Glomerular endothelial cell (primary cell): ENCODE data around the gene DMRTB1. TPM values are rescaled to one million over a fixed set of nuclear protein-coding genes. Genes with fewer than 3 reads are reported as not detected.
"Not testable (repeated sequence)": the region's sequence is repeated elsewhere in the genome, so short reads cannot be mapped to it uniquely, and the experiment has no call there.

Experiments
- DNase-seq: peaks from one replicate; pipeline ENCODE4 v3.0.0-alpha.2; 2011; ENCODE audit warnings: low read depth, low spot score; ENCODE audit errors: extremely low read depth
- total RNA-seq: library from RNA; depleted of rRNA; stranded (reverse); fragments of >200 nt; gene quantifications from 2 replicates; pipeline ENCODE4 v1.2.3, GENCODE V29; 2015

The DMRTB1 gene
- total RNA-seq, 1 donor from 2014 or later: not detected

- not testable (repeated sequence) for DNase-seq
Observed at GRCh38 chr1:53434405-53435007, 24.7 kb upstream of the DMRTB1 start.

- DNase-seq: no peak
Observed at GRCh38 chr1:53435151-53435550, 24.0 kb upstream of the DMRTB1 start.

GRCh38 chr1:53438427-53439336 lies 20.5 kb upstream of the DMRTB1 start:
- no peak for DNase-seq

- DNase-seq: no peak
Observed at GRCh38 chr1:53439337-53440207, 19.6 kb upstream of the DMRTB1 start.

- no peak for DNase-seq
Observed at GRCh38 chr1:53440633-53441032, 18.6 kb upstream of the DMRTB1 start.

- no peak for DNase-seq
Observed at GRCh38 chr1:53442299-53442698, 16.9 kb upstream of the DMRTB1 start.

GRCh38 chr1:53446051-53446450 lies 13.1 kb upstream of the DMRTB1 start:
- no peak for DNase-seq

GRCh38 chr1:53447413-53447812 lies 11.8 kb upstream of the DMRTB1 start:
- no peak for DNase-seq

GRCh38 chr1:53448241-53448841 lies 10.9 kb upstream of the DMRTB1 start:
- no peak for DNase-seq

GRCh38 chr1:53449021-53449420 lies 10.2 kb upstream of the DMRTB1 start:
- no peak for DNase-seq

GRCh38 chr1:53449693-53450092 lies 9.5 kb upstream of the DMRTB1 start:
- DNase-seq: no peak

- DNase-seq: no peak
Observed at GRCh38 chr1:53450225-53450624, 9.0 kb upstream of the DMRTB1 start.

- DNase-seq: no peak
Observed at GRCh38 chr1:53454019-53454418, 5.2 kb upstream of the DMRTB1 start.

GRCh38 chr1:53455364-53455991 lies 3.7 kb upstream of the DMRTB1 start:
- no peak for DNase-seq

- DNase-seq: no peak
Observed at GRCh38 chr1:53458634-53459033, 565 bp upstream of the DMRTB1 start.

GRCh38 chr1:53460211-53460634 lies 1.0 kb downstream of the DMRTB1 start:
- DNase-seq: no peak

- no peak for DNase-seq
Observed at GRCh38 chr1:53460666-53461322, 1.6 kb downstream of the DMRTB1 start.

- DNase-seq: no peak
Observed at GRCh38 chr1:53461323-53462044, 2.3 kb downstream of the DMRTB1 start.

GRCh38 chr1:53462193-53462592 lies 3.0 kb downstream of the DMRTB1 start:
- no peak for DNase-seq
